ENCODE measurements around the gene TENM4. TPM values are rescaled to one million over a fixed set of nuclear protein-coding genes. Genes with fewer than 3 reads are reported as not detected.

The TENM4 gene
- total and polyA plus RNA-seq, 2 of the 8 experiments (the other 6 are each of a cell fraction or from before 2014, with no cell fraction given): 3.5 to 7.2 TPM

DNA sequence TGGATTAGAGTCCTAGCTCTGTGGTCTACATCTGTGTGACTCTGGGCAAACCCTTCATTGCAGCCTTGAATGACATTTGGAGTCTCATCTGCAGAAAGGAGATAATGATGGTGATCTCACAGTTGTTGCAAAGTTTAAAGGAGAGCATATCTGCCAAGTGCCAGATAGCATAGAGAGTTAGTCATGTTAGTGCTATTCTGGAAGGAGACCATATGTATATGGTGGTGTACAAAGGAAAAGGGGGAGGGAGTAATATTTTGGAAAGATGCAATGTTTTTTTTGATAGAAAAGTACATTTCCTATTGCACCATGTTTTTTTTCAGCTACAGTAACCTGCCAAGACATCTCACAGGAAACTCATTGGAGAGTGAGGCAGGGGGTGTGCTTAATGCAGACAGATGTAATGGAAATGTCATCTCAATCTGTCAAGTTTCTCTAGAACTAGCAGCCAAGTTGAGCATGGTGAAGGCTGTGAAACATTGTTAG lies 774.1 kb downstream of the TENM4 start (continued):
- no peak for TF ChIP-seq GABPA (IDR thresholded peaks at IDR 0.05; ENCODE audit: borderline replicate concordance, insufficient read depth, low read length)
- no peak for TF ChIP-seq BACH1 (IDR thresholded peaks at IDR 0.05; ENCODE audit: low read length)
- TF ChIP-seq JUN (IDR thresholded peaks at IDR 0.05; ENCODE audit: low read depth, low read length): no peak
- TF ChIP-seq CREB1 (IDR thresholded peaks at IDR 0.05): no peak
- TF ChIP-seq SIN3A (conservative IDR thresholded peaks at IDR 0.05 in 1 of 2, IDR thresholded peaks at IDR 0.05 in 1 of 2; ENCODE audit: low read depth in 1 of 2, low read length in 2 of 2): no peak
- TF ChIP-seq RBBP5 (IDR thresholded peaks at IDR 0.05; ENCODE audit: borderline replicate concordance, low read depth, low read length): no peak
